Midbrain (tissue), 1 donor: ENCODE data around the gene RNASEH2B.
A peak's percentile ranks its signal among the peaks of the same experiment; 100 is the strongest.

ENCODE experiments used
- DNase-seq: peaks from one replicate; lab custom pipeline; 2025; lab: John Stamatoyannopoulos, UW

RNASEH2B gene, protein sequence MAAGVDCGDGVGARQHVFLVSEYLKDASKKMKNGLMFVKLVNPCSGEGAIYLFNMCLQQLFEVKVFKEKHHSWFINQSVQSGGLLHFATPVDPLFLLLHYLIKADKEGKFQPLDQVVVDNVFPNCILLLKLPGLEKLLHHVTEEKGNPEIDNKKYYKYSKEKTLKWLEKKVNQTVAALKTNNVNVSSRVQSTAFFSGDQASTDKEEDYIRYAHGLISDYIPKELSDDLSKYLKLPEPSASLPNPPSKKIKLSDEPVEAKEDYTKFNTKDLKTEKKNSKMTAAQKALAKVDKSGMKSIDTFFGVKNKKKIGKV

DNA sequence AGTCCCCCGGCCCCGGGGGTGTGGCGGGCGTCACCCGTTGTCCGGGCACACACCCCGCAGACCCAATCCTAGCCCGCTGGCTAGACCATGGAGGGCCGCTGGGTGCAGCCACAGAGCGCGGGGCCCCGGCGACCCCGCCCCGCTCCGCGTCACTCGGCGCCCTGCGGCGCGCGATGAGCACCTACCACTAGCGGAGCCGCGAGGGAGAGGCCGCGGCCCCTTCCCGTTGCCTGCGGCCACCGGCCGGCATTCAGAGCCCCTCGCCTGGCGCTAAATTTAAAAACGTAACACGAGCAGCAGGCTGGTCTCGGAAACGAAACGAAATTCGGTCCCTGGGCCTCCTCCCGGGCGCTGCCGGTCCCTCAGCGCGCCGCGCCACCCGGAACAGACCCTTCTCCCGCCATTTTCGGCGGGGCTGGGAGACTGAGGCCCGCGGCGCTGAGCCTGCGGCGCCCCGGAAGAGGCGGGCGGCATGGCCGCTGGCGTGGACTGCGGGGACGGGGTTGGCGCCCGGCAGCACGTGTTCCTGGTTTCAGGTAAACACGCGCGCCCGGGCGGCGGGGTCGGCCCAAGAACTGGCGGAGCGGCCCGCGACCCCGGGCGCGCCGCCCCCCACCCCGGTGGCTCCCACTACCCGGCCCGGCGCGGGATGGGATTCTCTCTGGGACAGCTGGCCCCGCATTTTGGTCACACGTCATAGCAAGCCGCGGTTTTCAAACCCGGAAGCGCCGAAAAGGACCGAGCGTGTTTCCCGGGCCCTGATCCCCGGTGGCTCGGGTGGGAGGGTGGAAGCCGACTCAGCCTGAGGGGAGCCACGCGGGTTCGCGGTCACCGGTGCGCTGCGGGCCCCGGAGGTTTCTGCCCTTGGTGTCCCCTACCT is at the start of gene RNASEH2B:
TSS of gene RNASEH2B (plus strand) at position 187 of the 880 bp plus-strand sequence. CDS start at position 473, 286 bp downstream.
- DNase-seq = peak; percentile 50

DNA sequence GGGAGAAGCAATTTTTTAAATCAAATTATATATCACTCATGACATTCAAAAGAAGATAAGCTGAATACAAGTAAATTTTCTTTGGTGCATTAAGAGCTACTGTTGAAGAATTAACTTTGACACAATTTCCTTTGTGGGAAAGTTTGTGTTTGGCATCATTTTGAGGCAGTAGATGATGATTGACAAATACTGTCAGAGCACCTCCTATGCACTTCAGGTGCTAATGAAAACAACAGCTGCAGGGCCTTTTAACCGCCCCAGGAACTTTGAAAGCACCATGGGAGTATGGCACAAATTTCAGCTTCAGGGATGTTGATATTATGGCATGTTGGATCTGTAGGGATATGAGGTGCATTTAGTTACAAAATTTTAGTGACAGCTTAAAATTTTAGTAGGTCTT is 45.1 kb upstream of the RNASEH2B start:
- DNase-seq = no peak

DNA sequence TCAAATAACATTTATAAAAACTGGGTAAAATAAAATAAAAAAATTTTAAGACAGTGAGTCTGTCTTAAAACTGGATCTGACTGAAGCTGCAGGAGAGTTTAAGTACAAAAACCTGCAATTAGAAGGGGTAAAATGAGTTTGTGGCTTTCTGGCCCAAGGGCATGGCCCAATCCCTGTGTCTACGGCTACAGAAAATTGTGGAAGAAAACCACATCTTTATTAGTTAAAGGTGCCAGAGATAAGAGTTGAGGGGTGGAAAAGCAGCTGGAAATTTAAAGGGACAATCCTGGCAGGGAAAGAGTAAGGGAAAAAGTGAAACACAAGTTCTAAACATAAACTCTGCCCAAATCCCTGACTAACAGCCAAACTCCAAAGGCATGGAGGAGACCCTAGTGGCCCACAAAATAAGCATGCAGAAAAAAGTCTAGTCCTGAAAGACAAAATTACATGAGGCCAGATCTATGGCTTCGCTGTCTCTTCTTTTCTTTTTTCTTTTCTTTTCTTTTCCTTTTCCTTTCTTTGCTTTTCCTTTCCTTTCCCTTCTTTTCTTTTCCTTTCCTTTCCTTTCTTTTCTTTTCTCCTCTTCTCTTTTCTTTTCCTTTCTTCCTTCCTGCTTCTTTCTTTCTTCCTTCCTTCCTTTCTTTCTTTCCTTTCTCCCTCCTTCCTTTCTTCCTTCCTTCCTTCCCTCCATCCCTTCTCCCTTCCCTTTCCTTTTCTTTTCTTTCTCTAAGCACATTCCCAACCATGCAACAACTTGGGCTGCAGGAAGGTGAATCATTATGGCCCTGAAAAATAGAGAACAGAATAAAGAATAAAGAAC is 42.6 kb upstream of the RNASEH2B start:
- DNase-seq = no peak

DNA sequence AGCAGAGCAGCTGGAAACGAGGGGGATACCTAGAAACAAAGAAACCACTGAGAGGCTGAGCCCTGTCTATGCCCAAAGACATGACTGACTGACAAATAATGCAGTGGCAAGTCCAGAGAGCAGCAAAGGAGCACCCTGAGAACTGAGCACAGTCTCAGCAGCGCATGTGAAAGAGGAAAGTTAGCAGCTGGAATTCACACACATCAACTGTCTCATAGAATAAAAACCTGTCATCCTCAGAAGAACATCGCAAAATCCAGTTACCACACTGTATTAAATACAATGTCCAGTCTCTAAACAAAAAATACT is 42.0 kb upstream of the RNASEH2B start:
- DNase-seq = no peak

DNA sequence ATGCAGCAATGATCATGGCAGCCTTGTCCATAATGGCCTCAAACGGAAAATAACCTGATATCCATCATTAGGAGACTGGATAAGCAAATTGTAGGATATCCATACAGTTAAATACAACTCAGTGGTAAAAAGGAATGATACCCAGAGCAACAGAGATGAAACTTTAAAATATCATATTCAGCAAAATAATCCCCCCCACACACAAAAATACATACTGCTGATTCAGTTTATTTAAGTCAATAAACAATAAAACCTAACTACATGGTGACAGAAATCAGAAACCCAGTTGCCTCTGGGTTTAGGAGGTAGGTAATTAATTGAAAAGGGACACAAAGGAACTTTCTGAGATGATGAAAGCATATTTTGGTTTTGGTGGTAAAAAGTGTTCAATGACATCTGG is 38.2 kb upstream of the RNASEH2B start:
- DNase-seq = no peak

DNA sequence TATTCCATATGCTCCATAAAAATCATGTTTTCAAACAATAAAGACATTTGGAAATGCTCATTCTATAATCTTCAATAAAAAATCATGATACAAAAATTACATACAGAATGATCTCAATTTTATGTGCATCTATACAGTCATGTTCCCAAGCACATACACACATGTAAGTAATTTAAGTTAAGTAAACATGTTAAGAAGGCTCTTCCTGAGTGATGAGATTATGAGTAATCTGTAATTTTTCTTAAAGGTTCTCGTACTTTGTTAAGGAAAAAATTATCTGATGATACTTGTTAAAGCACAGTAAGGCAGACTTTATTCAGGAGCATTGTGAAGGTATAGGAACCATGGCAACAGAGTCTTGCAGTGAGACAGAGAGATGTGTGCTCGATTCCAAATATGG is 36.1 kb upstream of the RNASEH2B start:
- no peak for DNase-seq

DNA sequence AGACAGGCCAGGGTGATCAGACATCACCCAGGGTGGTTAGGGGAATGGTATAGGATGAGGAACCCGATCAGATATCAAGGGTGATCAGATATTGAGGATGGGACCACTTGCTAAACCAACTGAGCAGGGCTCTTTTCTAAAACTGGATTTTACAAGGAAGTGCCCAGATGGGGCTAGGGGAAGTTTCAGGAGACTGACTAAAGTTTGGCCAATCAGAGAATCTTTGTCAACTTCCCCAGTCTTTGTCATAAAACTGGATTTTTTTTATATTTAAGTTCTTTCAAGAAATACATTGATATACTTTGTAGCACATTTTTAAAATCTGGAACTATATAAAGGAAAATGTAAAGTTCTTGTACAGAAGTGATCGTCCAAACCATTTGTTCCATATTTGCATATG is 35.6 kb upstream of the RNASEH2B start:
- DNase-seq = no peak

DNA sequence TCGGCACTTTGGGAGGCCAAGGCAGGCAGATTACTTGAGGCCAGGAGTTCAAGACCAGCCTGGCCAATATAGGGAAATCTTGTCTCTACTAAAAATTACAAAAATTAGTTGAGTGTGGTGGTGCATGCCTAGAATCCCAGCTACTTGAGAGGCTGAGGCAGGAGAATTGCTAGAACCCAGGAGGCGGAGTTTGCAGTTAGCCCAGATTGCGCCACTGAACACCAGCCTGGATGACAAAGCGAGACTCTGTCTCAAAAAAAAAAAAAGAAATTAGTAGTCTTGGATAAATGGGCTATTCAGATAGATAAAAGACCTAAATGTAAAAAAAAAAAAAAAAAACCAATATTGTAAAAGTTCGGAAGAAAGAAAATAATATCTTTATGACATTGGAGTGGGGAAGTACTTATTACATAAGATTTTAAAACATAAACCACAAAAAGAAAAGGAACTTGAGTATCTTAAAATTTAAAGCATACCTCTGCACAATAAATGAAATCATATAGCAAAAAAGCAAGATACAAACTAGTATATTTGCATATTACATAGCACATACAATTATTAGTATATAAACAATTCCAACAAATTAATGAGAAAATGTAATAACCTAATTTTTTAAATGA is 26.7 kb upstream of the RNASEH2B start:
- no peak for DNase-seq

DNA sequence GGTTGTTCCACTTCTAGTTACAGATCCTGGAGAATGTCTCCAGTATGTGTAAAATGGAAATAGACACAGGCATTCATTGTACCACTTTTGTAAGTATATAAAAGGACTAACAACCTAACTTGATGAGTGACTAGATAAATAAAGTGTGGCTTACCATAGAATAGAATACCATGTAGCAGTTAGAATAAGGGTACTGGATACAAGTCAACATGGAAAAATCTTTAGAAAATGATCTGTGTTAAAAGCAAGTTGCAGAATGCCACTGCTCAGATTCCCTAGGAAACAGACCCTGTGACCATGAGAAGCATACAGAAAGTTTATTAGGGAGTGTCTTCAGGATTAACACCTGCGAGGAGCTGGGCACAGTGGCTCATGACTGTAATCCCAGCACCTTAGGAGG is 25.9 kb upstream of the RNASEH2B start:
- no peak for DNase-seq

DNA sequence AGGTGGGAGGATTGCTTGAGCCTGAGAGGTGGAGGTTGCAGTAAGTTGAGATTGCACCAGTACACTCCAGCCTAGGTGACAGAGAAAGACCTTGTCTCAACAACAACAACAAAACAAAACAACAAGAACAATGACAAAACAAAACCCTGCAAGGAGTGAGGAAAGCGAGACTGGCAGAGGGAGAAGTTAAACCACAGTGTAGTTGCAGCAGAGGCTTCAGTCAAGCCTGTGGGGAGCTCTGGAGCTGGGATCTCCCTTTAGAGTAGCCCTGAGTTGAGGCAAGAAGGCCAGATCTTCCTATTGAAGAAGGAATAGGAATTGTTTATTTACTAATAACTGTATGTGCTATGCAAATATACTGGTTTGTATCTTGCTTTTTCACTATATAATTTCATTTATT is 25.3 kb upstream of the RNASEH2B start:
- no peak for DNase-seq

DNA sequence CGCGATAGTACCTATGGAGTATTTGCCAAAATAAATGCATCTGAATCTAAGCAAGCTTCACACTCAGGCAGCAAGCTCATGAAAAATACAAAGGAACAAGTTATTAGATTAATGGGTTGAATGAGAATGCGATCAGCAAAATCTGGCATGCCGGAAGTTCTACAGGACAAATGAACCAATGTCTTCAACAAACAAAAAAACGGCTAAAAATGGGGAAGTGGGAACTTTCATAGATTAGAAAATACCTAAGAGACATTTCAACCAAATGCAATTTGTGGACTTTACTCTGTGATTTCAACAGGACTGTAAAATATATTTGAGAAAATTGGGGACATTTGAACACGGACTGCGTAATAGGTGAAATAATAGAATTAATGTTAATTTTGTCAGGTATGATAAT is 22.4 kb upstream of the RNASEH2B start:
- DNase-seq = no peak

DNA sequence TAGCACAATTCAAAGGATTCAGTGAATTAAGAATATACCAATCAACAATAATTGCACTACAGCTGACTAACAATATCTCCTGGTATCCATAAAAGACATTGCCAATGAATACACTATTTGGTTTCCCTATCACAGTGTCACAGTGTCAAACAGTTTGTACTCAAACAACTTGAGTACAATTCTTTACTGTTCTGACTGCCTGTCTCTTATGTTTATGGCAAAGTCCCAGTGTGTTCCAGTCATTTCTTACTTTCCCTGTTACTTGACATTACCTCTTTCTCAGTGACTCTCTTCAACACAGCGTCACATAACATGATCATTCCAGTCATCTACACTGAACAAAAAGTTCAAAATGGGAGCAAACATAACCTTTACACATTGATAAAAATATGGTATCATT is 21.2 kb upstream of the RNASEH2B start:
- no peak for DNase-seq

DNA sequence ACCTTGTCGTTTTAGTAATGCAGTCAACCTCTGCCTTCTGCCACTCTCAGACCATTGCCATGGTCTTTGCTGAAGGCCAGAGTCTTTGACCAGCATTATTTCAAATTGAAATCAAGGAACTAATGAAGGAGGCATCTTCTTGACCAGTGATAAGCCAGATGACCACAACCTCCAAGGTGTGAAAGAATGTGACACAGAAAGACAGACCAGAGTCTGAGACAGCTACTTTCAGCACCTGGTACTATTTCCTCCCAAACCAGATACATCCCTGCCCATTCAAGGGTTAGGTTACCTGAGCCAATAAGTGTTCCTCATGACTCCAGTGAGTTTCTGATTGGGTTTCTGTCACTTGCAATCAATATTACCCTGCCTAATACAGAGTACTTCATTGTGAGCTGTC is 20.3 kb upstream of the RNASEH2B start:
- DNase-seq = no peak

DNA sequence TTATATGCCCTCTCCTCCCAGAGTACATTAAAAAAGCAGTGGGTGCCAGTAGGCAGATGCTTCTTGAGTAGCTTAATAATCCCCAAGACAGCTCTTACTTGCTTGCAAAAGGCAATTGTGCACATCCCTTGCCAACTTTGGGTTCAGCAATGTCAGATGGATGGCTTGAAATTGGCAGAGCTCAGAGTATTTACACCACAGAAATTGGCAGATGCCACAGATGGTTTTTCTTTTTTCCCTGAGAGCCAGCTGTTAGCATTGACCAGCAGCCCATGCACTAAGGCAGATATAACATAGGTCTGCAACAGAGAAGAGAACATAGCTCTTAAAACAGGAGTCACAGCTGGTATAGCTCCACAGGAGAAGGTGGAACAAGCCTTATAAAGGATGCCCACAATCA is 18.4 kb upstream of the RNASEH2B start:
- no peak for DNase-seq

DNA sequence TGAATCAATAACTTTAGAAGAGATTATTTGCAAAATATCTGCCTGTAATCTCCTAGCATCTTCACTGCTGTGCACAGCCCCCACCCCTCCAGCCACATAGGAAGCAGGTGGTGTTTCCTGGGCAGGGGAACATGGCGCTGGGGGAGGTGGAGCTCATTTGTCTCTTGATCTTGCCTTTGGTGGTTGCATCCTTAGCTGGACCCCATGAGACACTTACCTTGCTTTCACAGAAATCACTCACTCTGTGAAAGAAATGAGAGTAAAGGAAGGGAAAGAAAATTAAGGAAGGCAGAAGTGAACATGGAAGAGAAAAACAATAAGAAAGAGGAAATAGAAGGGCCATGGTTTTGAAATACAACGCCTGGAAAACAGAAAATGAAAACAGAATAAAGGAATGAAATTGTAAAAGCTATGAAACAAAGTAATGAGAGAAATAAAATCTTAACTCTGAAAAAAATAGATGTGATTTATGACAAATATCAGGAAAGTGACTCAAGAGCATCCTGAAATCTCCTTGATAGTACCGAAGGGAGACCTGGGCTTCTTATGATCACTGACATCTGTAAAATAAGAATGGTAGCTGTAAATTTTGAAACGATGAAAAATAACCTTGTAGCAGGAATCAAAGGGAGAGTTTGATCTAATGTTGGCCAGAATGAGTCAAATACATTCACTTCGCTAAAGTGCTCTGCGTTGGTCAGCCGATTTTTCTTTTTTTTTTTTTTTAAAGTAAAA is 17.2 kb upstream of the RNASEH2B start:
- DNase-seq = no peak

DNA sequence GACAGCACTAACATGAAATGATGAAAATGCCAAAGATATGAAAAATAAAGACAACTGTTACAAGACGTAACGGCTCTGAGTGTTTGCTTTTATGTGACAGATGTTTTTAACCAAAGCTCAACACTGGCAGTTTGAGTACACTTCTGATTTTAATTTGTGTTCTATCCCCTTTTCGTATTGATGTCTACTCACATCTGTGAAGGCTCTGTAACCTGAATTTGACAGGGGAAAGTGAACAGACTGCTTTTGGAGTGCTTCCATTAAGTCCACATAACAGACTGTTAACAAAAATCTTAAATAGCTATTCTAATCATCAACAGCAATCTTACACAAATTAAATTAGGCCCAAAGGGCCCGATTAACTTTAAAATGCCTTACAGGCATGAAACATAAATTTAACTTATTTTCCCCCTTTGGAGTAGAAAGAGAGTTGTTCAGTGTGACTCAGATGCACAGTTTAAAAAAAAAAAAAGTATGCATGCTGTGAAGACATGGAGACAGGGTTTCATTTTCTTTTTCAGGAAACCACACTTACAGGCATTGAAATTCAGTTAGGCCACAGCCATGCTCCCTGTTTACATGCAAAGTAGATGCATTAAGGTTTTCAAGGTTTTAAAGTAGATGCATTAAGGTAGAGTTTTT is 16.3 kb upstream of the RNASEH2B start:
- DNase-seq = no peak

DNA sequence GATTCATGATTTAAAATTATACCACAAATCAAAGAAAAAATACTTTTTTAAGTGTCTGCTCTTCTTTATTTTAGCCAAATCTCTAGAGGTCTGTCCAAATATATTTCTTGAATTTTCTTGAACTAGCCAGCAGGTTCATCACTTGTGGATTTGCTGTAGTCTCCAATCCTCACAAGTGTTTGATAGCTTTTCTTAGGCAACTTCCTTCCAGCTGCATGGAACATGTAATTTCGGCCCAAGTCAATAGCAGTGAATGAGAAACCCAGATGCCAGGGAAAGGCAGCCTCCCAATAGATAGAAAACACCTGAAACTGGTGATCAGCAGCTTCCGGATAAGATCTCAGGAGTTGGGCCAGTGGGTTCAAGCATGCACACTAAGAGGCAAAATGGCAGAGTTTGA is 15.6 kb upstream of the RNASEH2B start:
- DNase-seq = no peak

DNA sequence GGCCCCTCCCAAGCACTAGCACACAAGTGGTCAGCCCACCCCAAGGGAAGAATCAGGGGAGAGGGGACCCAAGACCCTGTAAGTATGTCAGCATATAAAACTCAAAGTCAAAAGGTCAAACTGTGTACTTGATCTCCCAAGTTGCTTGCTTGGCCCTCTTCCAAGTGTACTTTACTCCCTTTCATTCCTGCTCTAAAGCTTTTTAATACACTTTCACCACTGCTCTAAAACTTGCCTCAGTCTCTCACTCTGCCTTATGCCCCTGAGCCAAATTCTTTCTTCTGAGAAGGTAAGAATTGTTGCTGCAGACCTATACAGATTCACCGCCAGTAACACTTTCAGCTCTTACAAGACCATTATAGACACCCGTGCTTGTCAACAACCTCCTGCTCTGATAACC is 15.1 kb upstream of the RNASEH2B start:
- no peak for DNase-seq

DNA sequence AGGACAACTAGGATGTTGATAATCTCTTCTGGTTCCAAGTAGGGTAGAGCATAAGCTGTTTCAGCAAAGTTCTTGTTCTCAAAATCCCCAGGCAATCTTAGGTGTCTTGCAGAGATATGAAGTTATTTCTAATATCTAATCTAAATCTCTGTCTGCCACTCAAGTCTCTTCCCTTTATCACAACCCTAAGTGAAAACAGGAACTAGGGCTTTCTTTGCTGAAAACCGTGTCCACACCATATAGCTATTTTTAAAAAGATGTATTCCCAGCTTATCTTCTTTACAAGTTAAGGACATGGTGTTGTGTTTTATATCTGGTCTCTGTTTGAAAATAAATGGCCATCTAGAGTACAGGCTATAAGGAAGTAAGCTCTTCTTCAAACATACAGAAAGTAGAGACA is 11.3 kb upstream of the RNASEH2B start:
- no peak for DNase-seq

DNA sequence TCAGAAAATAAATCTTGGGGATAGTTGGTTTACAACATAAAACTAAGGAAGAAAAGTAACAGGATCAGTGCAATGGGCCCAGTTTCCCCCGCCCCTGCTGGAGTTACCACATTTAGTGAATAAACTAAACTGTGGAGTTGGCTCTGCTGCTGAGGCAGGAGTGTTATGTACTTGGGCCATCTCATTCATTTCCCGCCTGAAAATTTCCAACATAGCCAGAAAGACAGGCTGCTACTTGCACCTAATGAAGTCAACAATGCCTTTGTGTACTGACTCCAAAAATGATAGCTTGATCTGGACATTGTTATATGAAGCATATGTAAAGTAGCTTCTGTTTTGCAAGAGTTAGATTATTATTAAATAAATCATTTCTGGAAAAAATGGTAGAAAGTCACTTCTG is 7.9 kb upstream of the RNASEH2B start:
- DNase-seq = no peak

DNA sequence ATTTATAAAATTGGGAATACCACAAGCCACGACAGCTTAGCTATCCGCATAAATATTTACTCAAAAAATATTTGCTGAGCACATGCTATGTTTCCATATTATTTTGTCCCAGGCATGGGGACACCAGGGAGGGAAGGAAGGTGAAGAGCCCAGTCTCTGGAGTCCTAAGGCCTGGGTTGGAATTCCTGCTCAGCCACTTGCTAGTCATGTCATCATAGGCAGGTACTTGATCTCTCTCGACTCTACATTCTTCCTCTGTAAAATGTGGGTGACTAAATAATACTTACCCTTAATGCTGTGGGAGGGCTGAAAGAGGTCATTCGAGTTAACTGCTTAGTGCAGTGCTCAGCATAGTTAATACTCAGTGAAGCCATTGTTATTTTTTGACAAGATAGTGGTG is 4.3 kb upstream of the RNASEH2B start:
- no peak for DNase-seq
